Measurements from ENCODE around the gene USF3. TPM values are rescaled to one million over a fixed set of nuclear protein-coding genes. Genes with fewer than 3 reads are reported as not detected.

Gene USF3
- polyA plus RNA-seq, 2 of the 4 experiments (the other 2 are of a cell fraction) = 1.9 to 11.3 TPM

DNA sequence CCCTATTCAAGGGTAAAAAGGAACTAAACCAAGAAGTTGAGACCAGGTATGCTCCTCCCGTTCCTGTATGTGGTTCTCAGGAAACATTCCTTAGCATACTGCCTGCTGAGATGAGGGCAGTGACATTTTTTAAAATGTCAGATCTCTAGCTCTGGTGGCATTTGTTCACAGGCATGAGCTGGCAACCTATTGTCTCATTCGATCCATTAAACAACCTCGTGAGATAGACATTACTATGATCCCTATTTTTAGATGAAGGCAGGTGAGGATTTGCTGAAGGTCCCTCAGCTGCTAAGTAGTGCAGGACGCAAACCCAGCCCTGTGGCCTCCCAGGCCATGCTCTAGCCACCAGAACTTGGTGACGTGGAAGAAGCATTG lies 89.2 kb downstream of the USF3 start (continued):
- TF ChIP-seq, protein P1, sequence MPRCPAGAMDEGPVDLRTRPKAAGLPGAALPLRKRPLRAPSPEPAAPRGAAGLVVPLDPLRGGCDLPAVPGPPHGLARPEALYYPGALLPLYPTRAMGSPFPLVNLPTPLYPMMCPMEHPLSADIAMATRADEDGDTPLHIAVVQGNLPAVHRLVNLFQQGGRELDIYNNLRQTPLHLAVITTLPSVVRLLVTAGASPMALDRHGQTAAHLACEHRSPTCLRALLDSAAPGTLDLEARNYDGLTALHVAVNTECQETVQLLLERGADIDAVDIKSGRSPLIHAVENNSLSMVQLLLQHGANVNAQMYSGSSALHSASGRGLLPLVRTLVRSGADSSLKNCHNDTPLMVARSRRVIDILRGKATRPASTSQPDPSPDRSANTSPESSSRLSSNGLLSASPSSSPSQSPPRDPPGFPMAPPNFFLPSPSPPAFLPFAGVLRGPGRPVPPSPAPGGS (IDR thresholded peaks at IDR 0.05) = no peak
- no peak for TF ChIP-seq FOSL2 (IDR thresholded peaks at IDR 0.05)
- no peak for TF ChIP-seq FOSL2 (CRISPR knock-in tag; IDR thresholded peaks at IDR 0.05)
- TF ChIP-seq ESRRA (IDR thresholded peaks at IDR 0.05; ENCODE audit: borderline replicate concordance, low read length) = no peak
- TF ChIP-seq, protein P2, sequence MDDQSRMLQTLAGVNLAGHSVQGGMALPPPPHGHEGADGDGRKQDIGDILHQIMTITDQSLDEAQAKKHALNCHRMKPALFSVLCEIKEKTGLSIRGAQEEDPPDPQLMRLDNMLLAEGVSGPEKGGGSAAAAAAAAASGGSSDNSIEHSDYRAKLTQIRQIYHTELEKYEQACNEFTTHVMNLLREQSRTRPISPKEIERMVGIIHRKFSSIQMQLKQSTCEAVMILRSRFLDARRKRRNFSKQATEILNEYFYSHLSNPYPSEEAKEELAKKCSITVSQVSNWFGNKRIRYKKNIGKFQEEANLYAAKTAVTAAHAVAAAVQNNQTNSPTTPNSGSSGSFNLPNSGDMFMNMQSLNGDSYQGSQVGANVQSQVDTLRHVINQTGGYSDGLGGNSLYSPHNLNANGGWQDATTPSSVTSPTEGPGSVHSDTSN (IDR thresholded peaks at IDR 0.05) = no peak
- no peak for TF ChIP-seq RFX5 (IDR thresholded peaks at IDR 0.05)
- TF ChIP-seq, protein P3, sequence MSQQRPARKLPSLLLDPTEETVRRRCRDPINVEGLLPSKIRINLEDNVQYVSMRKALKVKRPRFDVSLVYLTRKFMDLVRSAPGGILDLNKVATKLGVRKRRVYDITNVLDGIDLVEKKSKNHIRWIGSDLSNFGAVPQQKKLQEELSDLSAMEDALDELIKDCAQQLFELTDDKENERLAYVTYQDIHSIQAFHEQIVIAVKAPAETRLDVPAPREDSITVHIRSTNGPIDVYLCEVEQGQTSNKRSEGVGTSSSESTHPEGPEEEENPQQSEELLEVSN (IDR thresholded peaks at IDR 0.05; ENCODE audit: borderline replicate concordance, low read depth) = no peak
- TF ChIP-seq, protein P4, sequence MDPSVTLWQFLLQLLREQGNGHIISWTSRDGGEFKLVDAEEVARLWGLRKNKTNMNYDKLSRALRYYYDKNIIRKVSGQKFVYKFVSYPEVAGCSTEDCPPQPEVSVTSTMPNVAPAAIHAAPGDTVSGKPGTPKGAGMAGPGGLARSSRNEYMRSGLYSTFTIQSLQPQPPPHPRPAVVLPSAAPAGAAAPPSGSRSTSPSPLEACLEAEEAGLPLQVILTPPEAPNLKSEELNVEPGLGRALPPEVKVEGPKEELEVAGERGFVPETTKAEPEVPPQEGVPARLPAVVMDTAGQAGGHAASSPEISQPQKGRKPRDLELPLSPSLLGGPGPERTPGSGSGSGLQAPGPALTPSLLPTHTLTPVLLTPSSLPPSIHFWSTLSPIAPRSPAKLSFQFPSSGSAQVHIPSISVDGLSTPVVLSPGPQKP (IDR thresholded peaks at IDR 0.05; ENCODE audit: low read depth, low read length) = no peak

DNA sequence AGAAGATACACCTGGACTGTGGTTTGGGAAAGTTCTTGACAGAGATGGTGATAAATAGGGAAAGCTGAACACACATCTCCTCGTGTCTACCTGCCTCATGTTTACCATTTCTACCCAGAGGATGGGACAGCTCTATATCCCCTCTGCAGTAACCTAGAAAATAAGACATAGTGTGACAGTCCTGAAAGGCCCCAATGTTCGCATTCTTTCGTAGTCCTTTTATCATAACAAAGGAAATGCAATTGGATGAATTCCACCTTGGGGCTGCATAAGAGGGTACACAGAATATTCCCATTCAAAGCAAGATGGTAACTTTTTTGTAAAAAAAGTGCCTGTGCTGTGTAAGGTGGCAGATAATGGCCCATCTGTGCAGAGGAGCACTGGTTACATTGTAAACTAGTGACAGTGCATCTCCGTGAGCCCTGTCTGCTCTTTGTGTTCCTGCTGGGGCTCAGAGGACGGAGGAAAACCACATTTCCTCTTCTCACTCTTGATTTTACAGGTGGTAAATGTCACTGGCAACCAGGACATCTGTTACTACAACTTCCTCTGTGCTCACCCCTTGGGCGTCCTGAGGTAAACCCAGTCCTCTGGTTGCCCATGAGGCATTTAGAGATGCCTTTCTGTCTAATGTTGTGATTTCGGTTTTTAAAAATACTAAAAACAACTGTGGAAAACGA lies 89.8 kb downstream of the USF3 start:
- no peak for FAIRE-seq
- Histone ChIP-seq H3K27ac (no peak overlapping the region), H3K4me1 (no peaks in the 10 kb centered on the region), H3K4me2 (no peak overlapping the region), H3K4me3 (no peak overlapping the region), H3K9me3 (no peaks in the 10 kb centered on the region)
- ChIA-PET POLR2A (no interaction called here), CTCF (interaction anchor here (0.8 to 2.2 kb wide), 5 partner anchors 8 to 29 kb away, joined by 3 to 9 read pairs (median 3); no protein-coding TSS in a partner anchor)
- ATAC-seq = no peak
- TF ChIP-seq NR3C1 (IDR thresholded peaks at IDR 0.05) = no peak
- TF ChIP-seq FOSB (CRISPR knock-in tag; IDR thresholded peaks at IDR 0.05) = no peak
- no peak for TF ChIP-seq MAZ (IDR thresholded peaks at IDR 0.05; ENCODE audit: borderline replicate concordance, low read depth, low read length)
- TF ChIP-seq RNF2 (IDR thresholded peaks at IDR 0.05; ENCODE audit: borderline replicate concordance, low read depth) = no peak
- no peak for TF ChIP-seq FOXS1 (CRISPR knock-in tag; IDR thresholded peaks at IDR 0.05)
- TF ChIP-seq, protein P4 (IDR thresholded peaks at IDR 0.05; ENCODE audit: low read depth, low read length) = no peak
- no peak for DNase-seq (ENCODE audit: low read depth in 1 of 2, low spot score in 1 of 2)
- 48% methylated on average over 8 of the region's 8 CpGs for WGBS (ENCODE audit: missing lambda C conversion rate)

DNA sequence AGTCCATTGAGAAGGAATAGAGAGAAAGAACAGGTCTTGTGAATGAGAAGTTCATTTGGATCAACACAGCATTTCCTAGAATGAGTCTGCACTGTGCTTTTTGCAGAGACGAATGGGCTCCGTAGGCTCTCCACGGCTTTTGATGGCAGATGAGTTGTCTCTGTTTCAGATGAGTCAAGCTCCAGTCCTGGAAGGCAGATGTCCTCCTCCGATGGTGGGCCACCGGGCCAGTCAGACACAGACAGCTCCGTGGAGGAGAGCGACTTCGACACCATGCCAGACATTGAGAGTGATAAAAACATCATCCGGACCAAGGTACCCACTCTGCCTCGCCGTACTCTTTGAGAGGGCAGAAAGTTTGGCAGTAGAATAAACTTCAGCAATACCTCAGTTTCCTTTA lies 93.6 kb downstream of the USF3 start:
- 72% methylated on average over 11 of the region's 11 CpGs for WGBS (ENCODE audit: missing lambda C conversion rate)
- no peak overlapping the region for H3K27ac ChIP-seq
- FAIRE-seq (no peak), DNase-seq (ENCODE audit: low read depth in 1 of 2, low spot score in 1 of 2) (no peak), ATAC-seq (no peak)
- no peak overlapping the region for H3K4me3 ChIP-seq
- CTCF ChIA-PET = interaction anchor here (1.3 to 2.5 kb wide), 3 partner anchors 9 to 960 kb away, joined by 4 to 9 read pairs (median 4); no protein-coding TSS in a partner anchor
- no peaks in the 10 kb centered on the region for H3K4me1 ChIP-seq
- POLR2A ChIA-PET = no interaction called here
- no peak overlapping the region for H3K4me2 ChIP-seq
- no peak for TF ChIP-seq CHD4 (IDR thresholded peaks at IDR 0.05; ENCODE audit: borderline replicate concordance)
- TF ChIP-seq RFX5 (IDR thresholded peaks at IDR 0.05) = no peak
- no peak for TF ChIP-seq MAFK (IDR thresholded peaks at IDR 0.05; ENCODE audit: partially characterized antibody)
- no peak for TF ChIP-seq EHMT2 (IDR thresholded peaks at IDR 0.05; ENCODE audit: low read depth)
- TF ChIP-seq HDAC2 (IDR thresholded peaks at IDR 0.05) = no peak
- no peak for TF ChIP-seq SMC3 (IDR thresholded peaks at IDR 0.05)
- TF ChIP-seq, protein P5, sequence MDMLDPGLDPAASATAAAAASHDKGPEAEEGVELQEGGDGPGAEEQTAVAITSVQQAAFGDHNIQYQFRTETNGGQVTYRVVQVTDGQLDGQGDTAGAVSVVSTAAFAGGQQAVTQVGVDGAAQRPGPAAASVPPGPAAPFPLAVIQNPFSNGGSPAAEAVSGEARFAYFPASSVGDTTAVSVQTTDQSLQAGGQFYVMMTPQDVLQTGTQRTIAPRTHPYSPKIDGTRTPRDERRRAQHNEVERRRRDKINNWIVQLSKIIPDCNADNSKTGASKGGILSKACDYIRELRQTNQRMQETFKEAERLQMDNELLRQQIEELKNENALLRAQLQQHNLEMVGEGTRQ (IDR thresholded peaks at IDR 0.05) = no peak
- no peak for TF ChIP-seq HOXB13 (CRISPR knock-in tag; IDR thresholded peaks at IDR 0.05; ENCODE audit: low read depth)
- no peak for TF ChIP-seq CEBPB (IDR thresholded peaks at IDR 0.05)
- TF ChIP-seq, protein P6, sequence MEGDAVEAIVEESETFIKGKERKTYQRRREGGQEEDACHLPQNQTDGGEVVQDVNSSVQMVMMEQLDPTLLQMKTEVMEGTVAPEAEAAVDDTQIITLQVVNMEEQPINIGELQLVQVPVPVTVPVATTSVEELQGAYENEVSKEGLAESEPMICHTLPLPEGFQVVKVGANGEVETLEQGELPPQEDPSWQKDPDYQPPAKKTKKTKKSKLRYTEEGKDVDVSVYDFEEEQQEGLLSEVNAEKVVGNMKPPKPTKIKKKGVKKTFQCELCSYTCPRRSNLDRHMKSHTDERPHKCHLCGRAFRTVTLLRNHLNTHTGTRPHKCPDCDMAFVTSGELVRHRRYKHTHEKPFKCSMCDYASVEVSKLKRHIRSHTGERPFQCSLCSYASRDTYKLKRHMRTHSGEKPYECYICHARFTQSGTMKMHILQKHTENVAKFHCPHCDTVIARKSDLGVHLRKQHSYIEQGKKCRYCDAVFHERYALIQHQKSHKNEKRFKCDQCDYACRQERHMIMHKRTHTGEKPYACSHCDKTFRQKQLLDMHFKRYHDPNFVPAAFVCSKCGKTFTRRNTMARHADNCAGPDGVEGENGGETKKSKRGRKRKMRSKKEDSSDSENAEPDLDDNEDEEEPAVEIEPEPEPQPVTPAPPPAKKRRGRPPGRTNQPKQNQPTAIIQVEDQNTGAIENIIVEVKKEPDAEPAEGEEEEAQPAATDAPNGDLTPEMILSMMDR (IDR thresholded peaks at IDR 0.05) = no peak
- no peak for TF ChIP-seq MAZ (IDR thresholded peaks at IDR 0.05; ENCODE audit: borderline replicate concordance, low read depth, low read length)
- no peak for TF ChIP-seq RCOR1 (IDR thresholded peaks at IDR 0.05; ENCODE audit: low read depth, low read length)
- no peak for TF ChIP-seq KDM1A (IDR thresholded peaks at IDR 0.05; ENCODE audit: low read depth)
- no peak for TF ChIP-seq PHF8 (IDR thresholded peaks at IDR 0.05; ENCODE audit: borderline replicate concordance, low read depth)
- H3K9me3 ChIP-seq = no peaks in the 10 kb centered on the region
